ENCODE results near the gene SMPD2.

- TF ChIP-seq POLR2A (IDR thresholded peaks at IDR 0.05) (no peak), CTCF (IDR thresholded peaks at IDR 0.05) (no peak)
Measured at GRCh38 chr6:109393157-109393885, 47.2 kb upstream of the SMPD2 start.
